Measurements from ENCODE around the gene CISD3.

The CISD3 gene

DNA sequence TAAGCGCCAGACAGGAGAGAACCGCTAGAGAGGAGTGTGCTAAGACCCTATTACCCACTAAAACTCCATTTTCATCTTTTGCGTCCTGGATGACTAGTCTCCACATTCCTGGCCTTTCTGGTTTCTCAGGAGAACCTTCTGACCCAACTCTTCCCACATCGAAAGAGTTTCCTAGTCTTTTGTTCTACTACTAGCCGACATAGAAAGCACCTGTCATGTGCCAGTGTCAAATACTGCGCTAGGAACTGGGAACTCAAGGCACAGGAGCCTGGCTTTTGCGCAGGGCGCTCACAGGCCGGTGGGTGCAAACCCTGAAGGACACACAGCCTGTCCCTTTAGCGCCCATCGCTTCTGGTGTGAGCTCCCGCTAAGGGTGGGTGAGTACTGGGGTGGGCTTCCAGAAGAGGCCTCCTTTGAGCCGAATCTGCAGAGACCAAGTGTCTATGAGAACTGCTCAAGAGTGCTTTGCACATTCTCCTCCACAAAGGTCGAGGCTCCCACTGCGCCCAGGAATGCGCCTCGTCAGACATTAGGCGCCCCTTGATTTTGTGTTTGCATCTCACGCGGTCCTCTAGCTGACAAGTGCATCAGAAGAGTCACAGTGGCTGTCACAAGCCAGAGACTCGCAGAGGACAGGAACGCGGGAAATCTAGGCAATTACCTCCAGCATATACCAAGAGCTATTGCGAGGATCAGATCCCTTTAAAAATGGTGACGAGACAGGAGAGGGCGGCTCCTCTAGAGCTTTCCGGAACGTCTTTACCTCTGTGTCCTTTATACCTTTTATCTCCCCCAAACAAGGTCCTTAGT, 20.4 kb downstream of the CISD3 start:
- peaks cover 14% of the 10 kb centered on the region for H3K36me3 Mint-ChIP-seq (ENCODE audit: low read depth)
- H3K27me3 Mint-ChIP-seq (ENCODE audit: low read depth): peaks cover 39% of the 10 kb centered on the region
- peak overlapping the region; percentile 99 for H3K4me3 Mint-ChIP-seq
- peak overlapping the region; percentile 94 for H3K27ac Mint-ChIP-seq
- peaks cover 37% of the 10 kb centered on the region for H3K4me1 Mint-ChIP-seq (ENCODE audit: low read depth)
- no peaks in the 10 kb centered on the region for H3K9me3 Mint-ChIP-seq

DNA sequence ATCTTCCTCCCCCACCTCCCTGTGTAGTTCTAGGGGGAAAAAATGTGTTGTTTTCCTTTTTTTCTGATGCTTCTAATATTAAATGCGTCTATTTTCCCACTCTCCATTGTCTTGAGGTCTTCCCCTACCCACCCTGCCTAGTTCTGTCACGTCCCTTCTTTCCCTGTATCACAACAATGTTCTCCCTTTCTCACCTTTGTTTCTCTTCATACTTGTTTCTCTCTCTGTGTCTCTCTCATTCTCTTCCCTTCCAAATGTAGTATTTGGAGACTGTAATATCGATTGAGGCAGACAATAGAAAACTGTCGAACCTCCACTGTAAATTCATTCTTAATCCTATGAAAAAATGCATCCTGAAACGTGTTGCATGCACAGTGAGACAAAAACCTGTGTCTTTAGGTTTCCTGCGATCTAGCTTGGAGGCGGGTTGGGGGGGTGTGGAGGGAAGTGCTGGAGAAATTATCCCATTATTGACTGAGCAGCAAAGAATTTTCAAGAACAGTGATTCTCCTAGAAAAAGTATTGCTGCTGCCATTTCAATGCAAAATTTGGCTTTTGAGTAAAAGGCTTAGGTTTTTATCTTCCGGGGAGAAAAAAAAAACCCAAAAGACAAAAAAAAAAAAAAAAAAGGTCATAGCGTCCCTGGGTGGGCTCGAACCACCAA, 21.1 kb downstream of the CISD3 start:
- Mint-ChIP-seq H3K9me3 (no peaks in the 10 kb centered on the region), H3K4me1 (ENCODE audit: low read depth) (peaks cover 32% of the 10 kb centered on the region), H3K36me3 (ENCODE audit: low read depth) (peaks cover 19% of the 10 kb centered on the region), H3K4me3 (peak overlapping the region; percentile 99), H3K27me3 (ENCODE audit: low read depth) (peaks cover 34% of the 10 kb centered on the region), H3K27ac (peak overlapping the region; percentile 94)

DNA sequence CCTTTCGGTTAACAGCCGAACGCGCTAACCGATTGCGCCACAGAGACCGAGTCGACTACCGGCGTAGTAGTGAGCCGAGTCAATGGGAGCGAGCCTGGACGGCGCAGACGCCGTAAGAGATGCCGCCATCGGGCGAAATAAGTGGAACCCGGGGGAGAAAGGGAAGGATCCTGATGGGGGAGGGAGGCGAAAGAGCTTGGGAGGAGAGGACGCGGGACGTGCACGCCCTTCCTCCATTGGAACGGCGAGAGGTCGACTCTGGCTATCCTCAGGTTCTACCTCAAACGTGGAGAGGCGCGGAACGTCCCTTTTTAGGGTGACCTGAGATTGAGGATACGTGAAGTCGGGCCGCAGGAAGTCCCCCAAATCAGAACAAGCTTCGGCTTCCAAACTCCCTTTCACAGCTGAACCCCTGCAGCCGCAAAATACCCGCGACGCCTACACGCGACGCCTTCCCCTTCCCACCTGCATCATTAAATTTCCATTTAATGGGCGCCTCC, 21.7 kb downstream of the CISD3 start:
- H3K27ac Mint-ChIP-seq: peak overlapping the region; percentile 94

DNA sequence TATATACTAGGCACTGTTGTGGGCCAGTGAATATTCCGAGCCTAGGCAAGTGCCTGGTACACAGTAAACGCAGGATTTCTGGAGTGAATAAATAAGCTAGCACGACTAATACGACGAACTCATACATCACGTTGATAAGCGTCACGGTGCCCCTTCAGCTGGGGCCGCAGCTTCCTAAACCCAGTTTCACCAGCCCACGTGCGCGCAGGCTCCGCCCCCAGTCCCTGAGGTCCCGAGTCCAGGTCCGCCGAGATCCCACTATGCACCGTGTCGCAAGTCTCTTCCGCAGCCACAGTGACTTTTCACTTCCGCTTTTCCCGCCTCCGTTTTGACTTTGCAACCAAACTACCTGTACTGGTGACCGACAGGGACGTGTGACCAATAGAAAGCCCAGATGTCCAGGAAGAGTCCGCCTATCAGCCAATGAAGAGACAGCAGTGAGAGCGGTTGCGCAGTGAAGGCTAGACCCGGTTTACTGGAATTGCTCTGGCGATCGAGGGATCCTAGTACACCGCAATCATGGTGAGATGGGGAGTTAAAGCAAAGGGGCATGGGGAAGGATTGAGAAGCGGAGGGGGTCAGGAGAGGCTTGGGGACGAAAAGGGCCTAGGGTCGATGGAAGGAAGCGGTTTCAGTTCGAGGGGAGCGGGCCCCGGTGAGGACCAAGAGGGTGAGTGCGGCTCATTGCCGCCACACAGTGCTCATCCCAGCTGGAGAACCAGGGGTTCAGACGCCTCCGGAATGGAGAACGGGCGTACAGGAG, 22.3 kb downstream of the CISD3 start, which contains the start of gene PSMB3:
Gene PSMB3 (plus strand): TSS at position 434 of the 763 bp plus-strand sequence. CDS start 86 bp downstream, at position 520.
- H3K4me3 Mint-ChIP-seq: peak within 1 kb of the TSS; percentile 99
- peaks cover 27% of the 10 kb centered on the region for H3K27me3 Mint-ChIP-seq (ENCODE audit: low read depth)
- peaks cover 19% of the 10 kb centered on the region for H3K36me3 Mint-ChIP-seq (ENCODE audit: low read depth)
- peak within 1 kb of the TSS; percentile 94 for H3K27ac Mint-ChIP-seq
- no peaks in the 10 kb centered on the region for H3K9me3 Mint-ChIP-seq
- peaks cover 29% of the 10 kb centered on the region for H3K4me1 Mint-ChIP-seq (ENCODE audit: low read depth)

More for the DNA sequence above, 21.7 kb downstream of the CISD3 start:
- H3K4me1 Mint-ChIP-seq (ENCODE audit: low read depth): peaks cover 29% of the 10 kb centered on the region
- H3K4me3 Mint-ChIP-seq: peak overlapping the region; percentile 99
- H3K9me3 Mint-ChIP-seq: no peaks in the 10 kb centered on the region
- peaks cover 19% of the 10 kb centered on the region for H3K36me3 Mint-ChIP-seq (ENCODE audit: low read depth)
- peaks cover 28% of the 10 kb centered on the region for H3K27me3 Mint-ChIP-seq (ENCODE audit: low read depth)

DNA sequence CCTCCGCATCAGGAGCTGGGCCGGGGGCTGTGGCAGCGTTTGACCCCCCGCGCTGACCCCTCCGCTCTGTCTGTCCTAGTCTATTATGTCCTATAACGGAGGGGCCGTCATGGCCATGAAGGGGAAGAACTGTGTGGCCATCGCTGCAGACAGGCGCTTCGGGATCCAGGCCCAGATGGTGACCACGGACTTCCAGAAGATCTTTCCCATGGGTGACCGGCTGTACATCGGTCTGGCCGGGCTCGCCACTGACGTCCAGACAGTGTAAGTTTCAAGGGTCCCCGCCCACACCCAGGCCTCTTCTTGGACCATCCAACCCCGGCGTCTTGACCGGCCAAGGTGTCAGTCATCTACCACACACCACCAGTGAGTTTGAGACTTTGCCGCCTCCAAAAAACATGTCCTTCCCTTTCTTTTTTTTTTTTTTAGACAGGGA, 22.9 kb downstream of the CISD3 start:
- H3K36me3 Mint-ChIP-seq (ENCODE audit: low read depth): peaks cover 19% of the 10 kb centered on the region
- peaks cover 29% of the 10 kb centered on the region for H3K4me1 Mint-ChIP-seq (ENCODE audit: low read depth)

DNA sequence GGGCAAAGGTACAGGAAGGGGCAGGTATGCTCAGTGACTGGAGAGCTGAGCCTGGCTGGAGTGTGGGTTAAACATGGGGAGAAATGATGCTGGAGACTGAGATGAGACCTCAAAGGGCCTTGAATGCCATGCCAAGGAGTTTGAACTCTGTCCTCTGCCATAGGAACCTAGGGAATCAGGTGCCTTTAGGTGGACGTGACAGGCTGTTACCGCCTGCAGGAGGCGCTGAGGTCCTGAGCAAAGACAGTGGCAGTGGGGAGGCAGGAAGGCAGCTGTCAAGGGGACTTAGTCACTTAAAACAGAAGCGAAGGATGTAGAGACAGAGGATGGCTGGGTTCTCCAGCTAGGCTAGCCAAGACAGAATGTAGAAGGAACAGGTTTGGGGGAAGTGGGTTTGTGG, 31.5 kb downstream of the CISD3 start:
- H3K4me3 Mint-ChIP-seq: peak overlapping the region; percentile 18
- H3K9me3 Mint-ChIP-seq: no peaks in the 10 kb centered on the region
- H3K4me1 Mint-ChIP-seq (ENCODE audit: low read depth): peaks cover 10% of the 10 kb centered on the region
- H3K36me3 Mint-ChIP-seq (ENCODE audit: low read depth): peaks cover 47% of the 10 kb centered on the region
- no peaks in the 10 kb centered on the region for H3K27me3 Mint-ChIP-seq (ENCODE audit: low read depth)
- peak overlapping the region; percentile 74 for H3K27ac Mint-ChIP-seq

More for the DNA sequence above, 22.9 kb downstream of the CISD3 start:
- Mint-ChIP-seq H3K27me3 (ENCODE audit: low read depth) (peaks cover 23% of the 10 kb centered on the region), H3K4me3 (peak overlapping the region; percentile 99), H3K27ac (peak overlapping the region; percentile 94), H3K9me3 (no peaks in the 10 kb centered on the region)

DNA sequence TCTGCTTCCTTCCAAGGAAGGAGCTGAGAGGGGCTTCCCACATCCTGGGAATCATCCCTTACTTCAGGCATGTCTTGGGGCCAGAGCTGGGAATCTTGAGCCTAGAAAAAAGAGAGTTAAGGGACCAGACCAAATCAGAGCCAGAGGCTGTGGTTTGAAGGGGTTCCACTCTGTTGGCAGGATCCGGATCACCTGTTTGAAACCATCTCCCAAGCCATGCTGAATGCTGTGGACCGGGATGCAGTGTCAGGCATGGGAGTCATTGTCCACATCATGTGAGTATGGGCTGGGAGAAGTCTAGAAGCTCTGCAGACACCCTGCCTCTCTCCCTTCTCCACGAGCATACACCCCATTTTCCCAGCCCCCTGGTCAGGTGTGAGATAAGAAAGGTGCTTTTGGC, 32.1 kb downstream of the CISD3 start:
- Mint-ChIP-seq H3K4me3 (no peak overlapping the region), H3K27ac (no peak overlapping the region), H3K27me3 (ENCODE audit: low read depth) (no peaks in the 10 kb centered on the region), H3K9me3 (no peaks in the 10 kb centered on the region), H3K36me3 (ENCODE audit: low read depth) (peaks cover 53% of the 10 kb centered on the region), H3K4me1 (ENCODE audit: low read depth) (peaks cover 10% of the 10 kb centered on the region)

DNA sequence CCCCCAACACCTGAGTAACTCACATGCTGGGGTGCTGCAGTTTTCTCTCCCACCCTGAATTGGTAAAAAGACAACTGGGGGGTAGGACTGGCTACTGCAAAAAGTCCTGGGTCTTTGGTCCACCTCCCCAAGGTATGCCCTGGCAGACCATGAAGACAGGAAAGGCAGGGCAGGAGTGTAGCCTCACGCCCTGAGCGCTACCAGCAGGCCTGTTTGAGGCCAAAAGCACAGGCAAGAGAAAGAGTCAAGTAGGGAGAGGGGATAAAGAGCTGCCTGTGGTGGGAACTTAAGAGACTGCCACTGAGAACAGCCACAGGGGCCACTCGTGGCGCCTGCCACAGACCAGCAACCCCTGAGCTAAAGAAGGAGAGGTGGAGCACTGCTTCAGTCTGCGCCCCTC, 36.2 kb downstream of the CISD3 start:
- H3K4me1 Mint-ChIP-seq (ENCODE audit: low read depth): peaks cover 6% of the 10 kb centered on the region
- peaks cover 52% of the 10 kb centered on the region for H3K36me3 Mint-ChIP-seq (ENCODE audit: low read depth)
- no peaks in the 10 kb centered on the region for H3K9me3 Mint-ChIP-seq
- no peaks in the 10 kb centered on the region for H3K27me3 Mint-ChIP-seq (ENCODE audit: low read depth)
- no peak overlapping the region for H3K27ac Mint-ChIP-seq
- no peak overlapping the region for H3K4me3 Mint-ChIP-seq

DNA sequence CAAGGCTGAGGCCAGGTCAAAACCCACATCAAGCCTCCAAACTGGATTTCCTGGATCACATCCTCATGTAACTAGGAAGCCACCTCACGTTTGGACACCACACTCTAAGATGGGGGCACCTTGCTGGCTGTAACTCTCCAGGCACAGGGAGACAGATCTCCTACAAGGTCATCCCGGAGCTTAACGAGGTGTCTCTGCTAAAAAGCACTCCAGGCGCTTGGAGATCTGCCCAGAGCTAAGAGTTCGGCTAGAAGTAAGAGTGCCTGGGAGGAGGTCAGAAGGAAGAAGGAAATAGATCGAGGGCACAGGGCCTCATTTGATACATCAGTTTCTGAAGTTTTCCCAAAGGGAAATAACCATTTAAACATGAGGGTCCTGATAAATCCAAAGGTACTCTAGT, 38.3 kb downstream of the CISD3 start:
- Mint-ChIP-seq H3K27ac (no peak overlapping the region), H3K4me1 (ENCODE audit: low read depth) (no peaks in the 10 kb centered on the region), H3K9me3 (no peaks in the 10 kb centered on the region), H3K4me3 (no peak overlapping the region), H3K36me3 (ENCODE audit: low read depth) (peaks cover 52% of the 10 kb centered on the region), H3K27me3 (ENCODE audit: low read depth) (no peaks in the 10 kb centered on the region)

DNA sequence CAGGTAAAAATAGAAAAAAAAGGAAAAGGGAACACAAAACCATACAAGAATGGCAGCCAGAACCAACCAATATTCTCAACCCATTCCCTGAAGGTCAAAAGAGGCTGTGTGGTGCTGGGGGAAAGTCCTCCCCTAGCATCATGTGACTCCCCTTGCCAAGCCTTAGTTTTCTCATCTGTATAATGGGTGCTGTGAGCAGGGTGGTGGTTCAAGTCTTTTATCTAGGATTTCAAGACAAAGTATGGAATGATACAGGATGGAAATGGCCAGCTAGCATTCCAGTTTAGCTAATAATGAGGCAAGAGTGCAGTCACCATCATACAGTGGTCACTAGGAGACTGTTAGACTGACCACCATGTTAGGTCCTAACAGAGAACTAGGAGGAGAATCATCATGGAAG, 43.1 kb downstream of the CISD3 start:
- Mint-ChIP-seq H3K4me1 (ENCODE audit: low read depth) (no peaks in the 10 kb centered on the region), H3K27me3 (ENCODE audit: low read depth) (no peaks in the 10 kb centered on the region), H3K36me3 (ENCODE audit: low read depth) (peaks cover 31% of the 10 kb centered on the region), H3K27ac (no peak overlapping the region), H3K9me3 (no peaks in the 10 kb centered on the region), H3K4me3 (no peak overlapping the region)

DNA sequence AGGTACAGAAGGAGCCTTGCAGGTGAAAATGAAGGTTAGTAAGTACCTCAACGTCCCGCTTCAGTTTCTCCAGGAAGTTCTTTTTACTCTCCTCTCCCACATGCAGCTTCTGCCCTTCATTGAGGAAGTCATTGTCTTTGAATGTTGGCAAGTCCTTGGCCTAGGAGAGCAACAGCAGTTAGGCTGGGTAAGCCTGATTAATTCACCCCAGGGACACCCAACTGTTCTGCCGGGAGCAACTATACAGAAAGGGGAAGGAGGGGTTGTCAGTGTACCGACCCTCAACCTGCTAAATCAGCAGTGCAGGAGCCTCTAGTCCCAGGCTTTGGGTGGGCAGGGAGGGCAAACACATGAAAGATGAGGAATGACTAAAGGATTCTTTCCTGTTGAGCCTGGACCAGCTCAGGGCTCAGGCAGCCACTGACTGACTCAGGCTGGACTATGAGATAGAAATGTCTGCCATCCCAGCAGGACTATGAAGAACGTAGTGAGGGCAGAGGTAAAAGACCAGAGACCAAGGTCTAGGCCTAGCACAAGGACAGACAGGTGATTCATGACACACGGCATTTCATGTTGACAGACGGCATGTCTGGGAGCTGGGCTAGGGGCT, 47.6 kb downstream of the CISD3 start:
- Mint-ChIP-seq H3K36me3 (ENCODE audit: low read depth) (peaks cover 23% of the 10 kb centered on the region), H3K27me3 (ENCODE audit: low read depth) (no peaks in the 10 kb centered on the region), H3K9me3 (no peaks in the 10 kb centered on the region), H3K27ac (no peak overlapping the region), H3K4me3 (no peak overlapping the region), H3K4me1 (ENCODE audit: low read depth) (no peaks in the 10 kb centered on the region)

DNA sequence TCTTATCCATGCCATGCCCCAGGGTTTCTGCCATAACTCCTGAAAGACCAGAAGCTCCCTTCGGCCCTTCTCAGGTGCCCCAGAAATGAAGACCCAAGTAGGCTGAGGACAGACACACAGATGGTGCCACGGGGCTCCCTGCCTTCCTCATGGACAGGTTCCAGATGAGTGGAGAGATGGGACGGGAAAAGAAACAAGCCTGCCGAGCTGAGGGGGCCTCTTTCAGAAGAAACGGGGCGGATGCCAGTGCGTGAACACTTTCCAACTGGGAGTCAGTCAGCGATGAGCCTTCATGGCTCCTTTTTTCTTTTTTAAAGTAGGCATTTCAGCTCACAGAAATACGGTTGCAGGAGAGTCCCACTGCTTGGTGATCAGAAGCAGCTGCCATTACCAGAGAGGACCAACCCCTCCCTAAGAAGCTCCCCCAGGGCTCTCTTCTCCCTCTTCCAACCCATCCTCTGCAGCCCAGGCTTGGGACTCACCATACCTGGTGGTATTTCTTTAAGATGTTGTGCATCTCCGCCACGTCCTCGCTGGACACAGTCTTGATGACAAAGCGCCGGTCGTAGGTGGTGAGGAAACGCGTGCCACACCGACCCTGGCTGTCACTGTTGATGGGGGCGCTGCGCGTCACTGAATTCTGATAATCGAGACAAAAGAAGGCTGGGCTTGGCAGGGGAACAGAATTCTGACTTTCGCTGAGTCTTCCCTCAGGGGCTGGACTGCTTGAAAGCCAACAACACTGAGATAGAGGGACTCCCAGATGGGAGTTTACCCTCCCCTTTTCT, 50.0 kb downstream of the CISD3 start:
- H3K4me1 Mint-ChIP-seq (ENCODE audit: low read depth): no peaks in the 10 kb centered on the region
- no peak overlapping the region for H3K4me3 Mint-ChIP-seq
- H3K9me3 Mint-ChIP-seq: no peaks in the 10 kb centered on the region
- H3K36me3 Mint-ChIP-seq (ENCODE audit: low read depth): peaks cover 14% of the 10 kb centered on the region
- no peak overlapping the region for H3K27ac Mint-ChIP-seq
- H3K27me3 Mint-ChIP-seq (ENCODE audit: low read depth): no peaks in the 10 kb centered on the region

DNA sequence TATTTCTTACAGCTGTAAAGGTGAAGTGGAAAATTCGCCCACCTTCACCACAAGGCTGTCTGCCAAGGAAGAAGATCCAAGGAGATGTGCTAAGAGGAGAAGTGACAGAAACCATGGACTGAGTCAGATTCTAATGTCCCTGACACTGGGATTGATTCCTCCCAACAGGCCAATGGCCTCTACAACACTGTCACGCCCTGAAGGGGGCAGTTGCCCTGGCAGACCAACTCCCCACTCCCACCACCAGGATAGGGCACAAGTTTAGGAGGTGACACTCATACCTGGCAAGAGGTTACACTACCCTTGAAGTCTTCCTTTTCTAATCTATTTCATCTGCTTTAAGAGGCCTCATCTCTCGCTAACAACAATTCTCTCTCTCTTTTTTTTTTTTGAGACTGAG, 53.1 kb downstream of the CISD3 start:
- H3K4me1 Mint-ChIP-seq (ENCODE audit: low read depth): no peaks in the 10 kb centered on the region
- no peak overlapping the region for H3K27ac Mint-ChIP-seq
- no peaks in the 10 kb centered on the region for H3K27me3 Mint-ChIP-seq (ENCODE audit: low read depth)
- no peaks in the 10 kb centered on the region for H3K9me3 Mint-ChIP-seq
- H3K36me3 Mint-ChIP-seq (ENCODE audit: low read depth): peaks cover 10% of the 10 kb centered on the region
- no peak overlapping the region for H3K4me3 Mint-ChIP-seq
